Stimulated activated CD8-positive, alpha-beta memory T cell treated with anti-CD3 and anti-CD28 coated beads, Interleukin-4, amount 100 ng/mL, for 48 hours (primary cell): ENCODE data around the gene TESK2.
"Not testable (repeated sequence)": the region's sequence is repeated elsewhere in the genome, so short reads cannot be mapped to it uniquely, and the experiment has no call there.

Source experiments
- DNase-seq: peaks from one replicate; pipeline ENCODE4 v3.0.0-alpha.2; 2020

The TESK2 gene

DNA sequence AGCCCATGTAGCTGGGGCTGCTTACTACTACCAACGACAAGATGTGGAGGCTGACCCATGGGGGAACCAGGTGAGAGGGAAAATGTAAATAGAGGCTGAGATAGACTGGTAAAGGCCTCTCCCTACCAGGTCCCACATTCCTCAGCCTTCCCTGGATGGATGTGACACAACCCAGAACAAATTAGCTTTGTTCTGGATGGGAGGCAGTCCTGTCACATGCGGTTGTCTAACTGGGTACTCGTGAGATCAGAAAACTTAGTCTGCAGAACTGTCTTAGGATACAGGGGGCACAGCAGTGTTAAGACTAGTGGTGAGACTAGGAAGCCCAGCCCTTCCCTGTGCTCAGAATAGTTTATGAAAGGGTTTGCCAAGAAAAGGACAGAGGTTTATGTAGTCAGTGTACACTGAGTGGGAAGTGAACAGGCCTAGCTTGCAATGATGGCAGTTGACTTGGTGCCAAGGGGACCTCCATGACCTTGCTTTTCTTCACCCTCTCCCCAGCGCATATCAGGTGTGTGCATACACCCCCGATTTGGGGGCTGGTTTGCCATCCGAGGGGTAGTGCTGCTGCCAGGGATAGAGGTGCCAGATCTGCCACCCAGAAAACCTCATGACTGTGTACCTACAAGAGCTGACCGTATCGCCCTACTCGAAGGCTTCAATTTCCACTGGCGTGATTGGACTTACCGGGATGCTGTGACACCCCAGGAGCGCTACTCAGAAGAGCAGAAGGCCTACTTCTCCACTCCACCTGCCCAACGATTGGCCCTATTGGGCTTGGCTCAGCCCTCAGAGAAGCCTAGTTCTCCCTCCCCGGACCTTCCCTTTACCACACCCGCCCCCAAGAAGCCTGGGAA is 17.6 kb upstream of the TESK2 start:
- no peak for DNase-seq

DNA sequence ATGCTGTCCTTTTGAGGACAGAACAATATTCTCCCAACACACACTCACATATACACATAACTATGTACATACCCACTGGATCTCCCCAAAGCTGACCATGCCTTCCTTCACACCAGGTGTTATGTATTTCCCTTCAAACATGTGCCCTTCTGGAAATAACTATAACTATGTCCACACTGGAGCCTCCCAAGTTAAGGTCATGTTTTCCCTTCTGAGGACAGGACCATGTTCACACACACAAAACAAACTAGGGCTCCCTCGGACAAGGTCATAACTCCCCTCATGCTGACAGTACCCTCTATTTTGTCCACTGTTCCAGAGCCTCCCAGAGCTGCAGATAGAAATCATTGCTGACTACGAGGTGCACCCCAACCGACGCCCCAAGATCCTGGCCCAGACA is 16.9 kb upstream of the TESK2 start:
- DNase-seq: no peak

DNA sequence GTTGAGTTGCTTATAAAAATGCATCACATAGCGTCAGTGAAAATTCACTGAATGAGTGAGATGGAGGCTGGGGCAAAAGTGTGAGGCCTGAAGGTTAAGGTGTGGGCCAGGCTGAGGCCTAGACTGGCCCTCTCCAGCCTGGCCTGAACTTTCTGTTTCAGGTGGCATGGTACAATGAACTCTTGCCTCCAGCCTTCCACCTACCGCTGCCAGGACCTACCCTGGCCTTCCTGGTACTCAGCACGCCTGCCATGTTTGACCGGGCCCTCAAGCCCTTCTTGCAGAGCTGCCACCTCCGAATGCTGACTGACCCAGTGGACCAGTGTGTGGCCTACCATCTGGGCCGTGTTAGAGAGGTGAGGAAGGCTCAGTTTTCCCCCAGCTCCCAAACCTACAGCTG is 16.2 kb upstream of the TESK2 start:
- DNase-seq: no peak

DNA sequence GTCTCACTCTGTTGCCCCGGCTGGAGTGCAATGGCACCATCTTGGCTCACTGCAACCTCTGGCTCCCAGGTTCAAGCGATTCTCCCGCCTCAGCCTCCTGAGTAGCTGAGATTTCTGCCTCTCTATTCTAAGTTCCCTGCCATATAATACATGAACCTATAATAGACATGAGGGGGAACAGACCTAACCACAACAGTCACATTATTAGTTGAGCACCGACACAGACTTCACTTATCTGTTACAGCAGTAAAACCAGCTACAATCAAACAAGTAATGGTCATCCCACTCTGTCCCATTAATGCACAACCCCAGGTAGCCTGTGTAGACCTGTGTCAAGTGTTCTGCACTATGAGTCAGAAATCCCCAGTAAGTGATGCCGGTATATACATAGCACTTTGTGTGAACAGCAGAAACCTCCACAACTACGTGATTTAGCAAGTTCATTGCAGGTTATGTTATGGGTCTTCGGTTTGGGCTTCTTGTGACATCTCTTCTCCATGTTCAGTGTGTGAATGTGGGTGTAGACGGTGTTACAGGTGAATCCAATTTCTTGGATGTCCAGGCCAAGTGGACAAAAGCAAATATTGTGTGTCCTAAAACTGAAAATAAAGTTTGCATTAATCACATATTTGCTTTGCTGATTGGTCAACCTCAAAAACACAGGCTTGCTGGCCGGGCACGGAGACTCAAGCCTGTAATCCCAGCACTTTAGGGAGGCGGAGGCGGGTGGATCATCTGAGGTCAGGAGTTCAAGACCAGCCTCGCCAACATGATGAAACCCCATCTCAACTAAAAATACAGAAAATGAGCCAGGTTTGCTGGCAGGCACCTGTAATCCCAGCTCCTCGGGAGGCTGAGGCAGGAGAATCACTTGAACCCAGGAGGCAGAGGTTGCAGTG is 12.7 kb upstream of the TESK2 start:
- no peak for DNase-seq

DNA sequence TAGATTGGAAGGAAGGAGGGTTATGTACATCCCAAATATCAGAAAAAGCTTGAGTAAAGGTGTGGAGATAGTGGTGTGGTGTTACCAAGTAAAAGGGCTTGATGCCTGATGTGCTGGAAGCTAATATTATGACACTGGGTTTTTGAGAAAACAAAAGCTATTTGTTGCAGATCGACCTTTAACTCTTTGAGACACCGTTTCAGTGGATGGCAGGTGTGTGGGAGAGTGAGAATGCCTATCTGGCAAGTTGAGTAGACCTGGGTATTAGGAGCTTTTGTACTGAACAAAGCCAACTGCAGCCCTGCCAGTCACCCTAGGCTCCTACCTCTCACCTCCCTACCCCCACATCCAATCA is 10.5 kb upstream of the TESK2 start:
- DNase-seq: no peak

DNA sequence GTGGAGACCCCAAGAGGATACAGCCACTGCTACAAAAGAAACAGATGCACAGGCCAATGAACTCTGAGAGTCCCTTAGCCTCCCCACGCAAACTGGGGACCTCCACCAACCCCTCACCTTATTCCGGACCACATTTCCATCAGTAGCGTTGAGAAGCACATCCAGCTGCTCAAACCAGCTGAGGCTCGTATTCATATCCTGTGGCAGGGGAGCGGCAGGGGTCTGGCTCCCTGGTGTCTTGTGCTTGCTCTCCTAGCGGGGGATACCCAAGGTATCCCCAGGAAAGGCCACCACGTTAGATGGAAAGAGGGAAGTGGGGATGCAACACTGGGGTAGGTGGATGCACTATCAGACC is 8.4 kb upstream of the TESK2 start:
- DNase-seq: no peak

DNA sequence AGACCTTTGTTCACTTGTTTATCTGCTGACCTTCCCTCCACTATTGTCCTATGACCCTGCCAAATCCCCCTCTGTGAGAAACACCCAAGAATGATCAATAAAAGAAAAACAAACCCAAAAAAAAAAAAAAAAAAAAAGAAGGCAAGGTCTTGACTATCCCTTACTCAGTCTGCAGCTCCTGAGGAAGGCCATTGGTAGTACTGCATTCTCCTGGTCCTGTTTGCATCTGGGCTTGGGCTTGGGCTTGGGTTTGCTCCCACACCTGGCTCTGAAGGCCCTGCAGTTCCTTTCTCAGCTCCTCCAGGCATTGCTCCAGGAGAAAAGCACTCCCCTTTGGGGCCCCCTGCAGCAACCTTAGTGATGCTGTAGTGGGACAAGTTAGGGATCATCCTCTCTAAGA is 7.3 kb upstream of the TESK2 start:
- DNase-seq: no peak

DNA sequence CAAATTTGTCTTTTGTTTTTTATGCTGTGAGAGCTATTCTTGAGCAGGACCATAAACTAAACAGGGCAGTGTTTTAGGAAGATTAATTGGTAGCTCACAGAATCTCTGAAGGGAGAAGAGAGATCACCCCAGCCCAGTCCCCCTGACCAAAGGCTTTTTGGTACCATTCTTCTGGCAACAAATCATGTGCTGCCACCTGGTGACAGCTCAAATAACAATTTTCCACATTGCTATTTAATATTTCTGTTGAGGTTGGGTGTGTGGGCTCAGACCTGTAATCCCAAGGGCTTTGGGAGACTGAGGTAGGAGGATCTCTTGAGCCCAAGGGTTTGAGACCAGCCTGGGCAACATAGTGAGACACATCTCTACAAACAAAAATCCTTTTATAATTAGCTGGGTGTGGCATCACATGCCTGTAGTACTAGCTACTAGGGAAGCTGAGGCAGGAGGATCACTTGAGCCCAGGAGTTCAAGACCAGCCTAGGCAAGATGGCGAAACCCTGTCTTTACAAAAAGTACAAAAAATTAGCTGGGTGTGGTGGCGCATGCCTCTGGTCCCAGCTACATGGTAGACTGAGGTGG is 2.2 kb upstream of the TESK2 start:
- peak; percentile 60 for DNase-seq

DNA sequence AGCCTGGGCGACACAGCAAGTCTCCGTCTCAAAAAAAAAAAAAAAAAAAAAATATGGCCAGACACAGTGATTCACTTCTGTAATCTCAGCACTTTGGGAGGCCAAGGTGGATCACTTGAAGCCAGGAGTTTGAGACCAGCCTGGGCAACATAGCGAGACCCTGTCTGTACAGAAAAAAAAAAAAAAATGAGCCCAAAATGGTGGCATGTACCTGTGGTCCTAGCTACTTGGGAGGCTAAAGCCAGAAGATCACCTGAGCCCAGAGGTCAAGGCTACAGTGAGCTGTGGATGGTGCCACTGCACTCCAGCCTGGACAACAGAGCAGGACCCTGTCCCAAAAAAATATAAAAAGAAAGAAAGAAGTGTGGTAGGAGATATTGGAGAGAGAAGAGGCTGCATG is 1.7 kb upstream of the TESK2 start:
- no peak for DNase-seq

DNA sequence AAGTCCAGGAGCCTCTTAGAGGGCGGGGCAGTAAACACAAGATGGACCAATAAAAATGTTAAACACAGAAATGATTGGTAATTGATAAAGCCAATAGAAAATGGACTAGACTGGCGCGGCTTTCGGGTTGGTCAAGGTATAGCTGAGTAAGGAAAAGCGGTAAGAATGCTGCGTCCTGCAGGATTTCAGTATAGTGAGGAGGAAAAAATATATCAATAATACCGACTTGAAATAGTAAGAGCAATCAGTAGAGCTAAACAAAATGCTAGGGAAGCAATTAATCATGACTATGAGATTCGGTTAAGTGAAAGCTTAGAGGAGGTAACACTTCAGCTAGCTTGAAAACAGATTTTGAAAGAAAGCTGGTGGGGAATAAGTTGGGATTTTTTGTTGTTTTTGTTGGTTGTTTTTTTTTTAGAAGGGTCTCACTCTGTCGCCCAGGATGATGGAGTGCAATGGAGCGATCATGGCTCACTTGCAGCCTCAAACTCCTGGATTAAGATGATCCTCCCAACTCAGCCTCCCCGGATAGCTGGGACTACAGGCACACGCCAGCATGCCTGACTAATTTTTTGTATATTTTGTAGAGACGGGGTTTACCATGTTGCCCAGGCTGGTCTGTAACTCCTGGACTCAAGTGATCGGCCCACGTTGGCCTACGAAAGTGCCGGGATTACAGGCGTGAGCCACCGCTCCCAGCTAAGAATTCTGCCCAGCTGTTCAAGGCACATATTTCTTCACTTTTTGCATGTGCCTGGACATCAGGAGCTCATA is 711 bp upstream of the TESK2 start:
- no peak for DNase-seq

DNA sequence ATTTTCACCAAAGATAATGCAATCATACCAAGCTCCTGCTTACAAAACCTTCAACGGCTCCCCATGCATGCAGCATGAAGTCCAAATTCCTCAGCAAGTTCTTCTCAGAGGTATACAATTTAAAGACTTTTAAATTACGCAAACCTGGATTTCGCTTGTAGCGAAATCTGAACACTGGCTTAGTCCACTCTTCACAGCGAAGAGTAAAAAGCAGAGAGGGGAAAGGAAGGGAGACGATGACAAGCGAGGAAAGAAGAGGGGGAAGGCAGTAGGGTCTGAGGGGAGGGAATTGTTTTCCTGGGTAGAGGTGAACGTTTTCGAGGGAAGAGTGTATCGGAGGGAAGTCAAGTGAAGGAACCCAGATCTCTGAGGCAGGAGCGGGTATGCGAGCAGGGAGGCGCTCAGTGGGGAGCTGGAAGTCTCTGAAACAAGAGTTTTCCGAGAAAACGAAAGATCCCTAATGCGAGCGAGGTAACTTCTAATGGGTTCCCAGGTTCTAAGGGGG is 790 bp downstream of the TESK2 start:
- no peak for DNase-seq

DNA sequence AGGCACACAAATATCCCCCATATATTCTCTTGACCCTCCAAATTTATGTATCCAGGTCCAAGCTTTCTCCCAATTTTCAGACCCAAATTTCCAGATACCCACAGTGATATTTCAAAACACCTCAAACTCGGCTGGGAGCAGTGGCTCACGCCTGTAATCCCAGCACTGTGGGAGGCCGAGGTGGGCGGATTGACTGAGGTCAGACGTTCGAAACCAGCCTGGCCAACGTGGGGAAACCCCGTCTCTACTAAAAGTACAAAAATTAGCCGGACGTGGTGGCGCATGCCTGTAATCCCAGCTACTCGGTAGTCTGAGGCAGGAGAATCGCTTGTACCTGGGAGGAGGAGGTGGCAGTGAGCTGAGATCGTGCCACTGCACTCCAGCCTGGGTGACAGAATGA is 1.6 kb downstream of the TESK2 start:
- DNase-seq: peak; percentile 76

DNA sequence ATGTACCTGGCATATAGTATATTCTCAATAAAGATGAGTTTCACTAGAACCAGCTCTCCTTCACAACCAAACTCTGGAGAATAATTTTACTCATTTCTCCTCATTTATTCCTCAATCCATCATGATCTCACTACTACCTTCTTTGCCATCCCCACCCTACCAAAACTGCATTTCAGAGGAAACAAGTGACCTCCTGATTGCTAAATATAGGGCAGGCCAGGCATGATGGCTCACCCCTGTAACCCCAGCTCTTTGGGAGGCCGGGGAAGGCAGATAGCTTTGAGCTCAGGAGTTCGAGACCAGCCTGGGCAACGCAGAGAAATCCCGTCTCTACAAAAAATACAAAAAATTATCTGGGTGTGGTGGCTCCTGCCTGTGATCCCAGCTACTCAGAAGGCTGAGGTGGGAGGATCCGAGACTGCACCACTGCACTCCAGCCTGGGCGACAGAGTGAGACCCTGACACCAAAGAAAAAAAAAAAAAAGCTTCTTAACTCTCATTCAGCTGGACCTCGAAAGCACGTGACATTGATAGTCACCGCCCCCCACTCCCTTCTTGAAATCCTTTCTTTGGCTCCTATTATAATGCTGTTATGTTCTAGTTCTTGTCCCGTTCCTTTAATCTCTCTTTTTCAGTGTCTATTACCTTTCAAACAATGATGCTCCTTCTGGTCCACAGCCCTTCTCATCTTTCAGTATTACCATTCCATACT is 2.1 kb downstream of the TESK2 start:
- no peak for DNase-seq

DNA sequence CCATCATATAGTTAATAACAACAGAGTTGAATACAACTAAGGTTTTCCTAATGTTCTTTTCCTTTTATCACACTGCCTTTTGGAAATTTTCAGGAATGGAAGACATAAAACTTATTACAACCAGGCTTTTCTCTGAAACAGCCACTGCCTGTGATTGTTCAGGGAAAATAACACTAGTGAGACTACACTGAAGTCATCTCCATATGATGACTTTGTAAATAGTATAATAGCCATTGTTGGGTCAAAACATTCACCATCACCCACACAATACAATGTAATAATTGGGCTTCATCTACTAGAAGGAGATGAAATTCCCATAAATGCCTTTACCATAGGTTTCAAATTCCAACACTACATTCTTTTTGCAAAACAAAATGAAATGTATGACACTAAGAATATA is 5.0 kb downstream of the TESK2 start:
- DNase-seq: no peak

DNA sequence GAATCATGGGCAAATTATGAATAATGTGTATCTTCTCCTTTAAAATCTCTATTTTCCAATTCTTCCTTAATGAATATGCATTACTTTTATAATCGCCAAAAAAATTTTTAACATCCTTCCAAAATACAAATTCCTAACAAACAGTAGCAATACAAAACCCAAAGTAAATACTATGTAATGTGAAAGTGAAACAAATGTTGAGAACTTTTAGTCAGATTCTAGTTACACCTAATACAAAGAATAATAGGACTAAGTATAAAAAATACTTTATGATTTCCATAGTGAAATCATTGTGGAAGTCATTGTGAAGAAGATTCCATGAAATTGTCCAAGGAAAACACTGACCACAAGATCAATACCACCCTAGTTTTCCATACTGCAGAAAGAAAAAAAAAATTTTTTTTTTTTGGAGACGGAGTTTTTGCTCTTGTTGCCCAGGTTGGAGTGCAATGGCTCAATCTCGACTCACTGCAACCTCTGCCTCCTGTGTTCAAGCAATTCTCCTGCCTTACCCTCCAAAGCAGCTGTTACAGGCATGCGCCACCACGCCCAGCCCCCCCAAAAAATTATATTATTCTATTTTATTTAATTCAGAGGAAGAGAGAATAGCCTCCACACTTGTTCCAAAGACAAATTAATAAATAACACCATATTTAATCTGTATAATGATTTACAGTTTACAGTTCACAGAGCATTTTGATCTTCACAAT is 11.8 kb downstream of the TESK2 start:
- no peak for DNase-seq

DNA sequence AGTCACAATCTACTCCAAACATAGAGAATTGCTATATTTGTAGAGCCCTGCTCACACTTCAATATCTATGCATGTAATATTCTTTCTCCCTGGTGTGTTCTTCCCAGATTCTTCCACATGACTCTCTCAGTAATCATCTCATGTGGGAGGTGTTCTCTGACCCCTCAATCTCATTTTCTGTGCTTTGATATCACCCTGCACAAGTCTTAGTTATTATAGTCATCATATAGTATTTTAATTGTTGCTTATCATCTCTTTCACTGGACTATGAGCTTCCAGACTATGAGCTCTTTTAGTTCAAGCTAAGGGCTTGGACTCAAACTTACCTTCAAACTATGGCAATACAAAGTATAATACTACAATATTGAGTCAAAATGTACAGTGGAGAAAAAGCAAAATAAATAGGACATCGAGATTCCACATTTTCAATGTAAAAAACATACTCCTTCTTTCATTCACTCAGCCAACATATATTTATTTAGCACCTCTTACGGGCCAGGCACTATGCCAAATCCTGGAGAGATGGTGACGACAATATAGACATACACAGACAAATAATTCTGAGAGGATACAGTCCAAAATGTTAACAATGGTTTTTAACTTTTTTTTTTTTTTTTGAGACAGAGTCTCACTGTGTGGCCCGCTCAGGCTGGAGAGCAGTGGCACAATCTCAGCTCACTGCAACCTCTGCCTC is 12.7 kb downstream of the TESK2 start:
- no peak for DNase-seq

DNA sequence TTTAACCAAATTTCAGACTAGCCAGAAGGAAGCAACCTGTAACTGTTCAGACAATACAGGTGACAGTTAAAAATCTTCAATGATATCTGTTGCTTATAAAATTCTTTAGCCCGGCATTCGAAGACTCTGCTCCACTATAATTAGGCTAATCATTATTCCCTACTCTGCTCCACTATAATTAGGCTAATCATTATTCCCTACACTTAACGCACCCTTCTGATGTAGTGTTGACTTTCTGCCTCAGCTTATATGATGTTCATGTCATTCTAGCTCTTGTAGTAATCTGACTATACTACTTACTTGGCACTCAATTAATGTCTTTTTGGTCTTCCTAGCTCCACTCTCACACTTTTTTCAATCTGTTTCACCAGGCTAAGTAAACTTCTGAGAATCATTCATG is 13.3 kb downstream of the TESK2 start:
- no peak for DNase-seq

DNA sequence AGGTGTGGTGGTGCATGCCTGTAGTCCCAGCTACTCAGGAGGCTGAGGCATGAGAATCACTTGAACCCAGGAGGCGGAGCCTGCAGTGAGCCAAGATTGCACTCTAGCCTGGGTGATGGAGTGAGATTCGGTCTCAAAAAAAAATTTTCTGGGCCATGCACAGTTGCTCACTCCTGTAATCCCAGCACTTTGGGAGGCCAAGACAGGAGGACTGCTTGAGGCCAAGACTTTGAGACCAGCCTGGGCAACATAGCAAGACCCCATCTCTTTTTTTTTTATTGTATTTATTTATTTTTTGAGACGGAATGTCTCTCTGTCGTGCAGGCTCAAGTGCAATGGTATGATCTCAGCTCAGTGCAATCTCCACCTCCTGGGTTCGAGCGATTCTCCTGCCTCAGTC is 16.8 kb downstream of the TESK2 start:
- DNase-seq: not testable (repeated sequence)

DNA sequence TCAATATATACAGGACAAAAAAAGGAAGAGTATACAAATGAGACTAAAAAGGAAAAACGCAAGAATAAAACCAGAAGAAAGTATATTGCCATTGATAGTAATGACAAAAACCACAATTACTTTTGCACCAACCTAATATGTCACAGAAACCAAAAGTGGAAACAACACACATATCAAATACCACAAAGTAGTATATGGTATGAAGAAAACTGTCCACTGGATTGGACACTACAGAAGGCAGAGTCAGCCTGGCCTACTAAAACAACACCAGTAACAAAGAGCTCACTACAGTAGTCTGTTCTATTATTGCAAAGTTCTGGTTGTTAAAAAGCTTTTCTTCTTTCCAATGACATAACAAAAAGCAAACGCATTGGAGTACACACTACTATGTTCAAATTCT is 17.7 kb downstream of the TESK2 start:
- no peak for DNase-seq

DNA sequence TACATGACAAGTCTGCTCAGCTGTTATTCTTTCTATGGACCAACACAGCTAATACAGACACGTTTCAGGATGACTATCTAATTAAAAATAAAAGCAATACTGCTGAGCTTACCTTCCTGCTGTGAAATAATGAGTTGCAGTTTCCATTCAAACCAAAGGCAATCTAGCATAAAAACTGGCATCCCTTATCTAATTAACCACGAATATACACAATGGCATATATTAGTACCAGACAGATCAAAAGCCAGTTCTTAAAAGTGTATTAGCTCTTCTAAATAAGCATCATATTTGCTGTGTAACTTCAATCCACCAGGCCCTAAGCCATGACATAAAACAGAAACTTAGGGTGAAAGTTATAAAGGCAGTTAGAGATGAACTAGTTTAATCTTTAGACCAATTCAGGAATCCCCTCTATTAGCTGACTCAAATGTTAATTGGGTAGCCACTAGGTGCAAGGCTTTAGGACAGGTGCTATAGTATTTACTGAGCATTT is 20.6 kb downstream of the TESK2 start:
- no peak for DNase-seq

DNA sequence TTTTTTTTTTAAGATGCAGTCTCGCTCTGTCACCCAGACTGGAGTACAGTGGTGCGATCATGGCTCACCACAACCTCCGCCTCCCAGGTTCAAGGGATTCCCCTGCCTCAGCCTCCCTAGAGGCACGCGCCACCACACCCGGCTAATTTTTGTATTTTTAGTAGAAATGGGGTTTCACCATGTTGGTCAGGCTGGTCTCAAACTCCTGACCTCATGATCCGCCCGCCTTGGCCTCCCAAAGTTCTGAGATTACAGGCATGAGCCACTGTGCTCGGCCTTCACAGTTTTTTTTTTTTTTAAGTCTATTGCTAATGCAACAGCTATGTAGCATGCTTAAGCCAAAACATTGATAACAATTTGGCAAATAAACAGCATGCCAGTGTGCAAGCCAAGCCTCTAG is 23.6 kb downstream of the TESK2 start:
- DNase-seq: not testable (repeated sequence)
